ENCODE measurements around the gene SYF2. TPM values are rescaled to one million over a fixed set of nuclear protein-coding genes. Genes with fewer than 3 reads are reported as not detected.

SYF2 gene
- polyA plus RNA-seq, 3 donors, result 32.0 to 52.9 (median 45.1) TPM

- no peak overlapping the region for H3K27ac ChIP-seq (ENCODE audit: low read depth in 1 of 2, low read length in 2 of 2)
- intact Hi-C loops (cut with micrococcal nuclease), result no loop called here
- H3K36me3 Mint-ChIP-seq, result no peaks in the 10 kb centered on the region
- no peak overlapping the region for H3K9ac ChIP-seq (ENCODE audit: insufficient read depth, low read length, poor library complexity, severe bottlenecking)
- H3K9me3 ChIP-seq (replicated peaks in 1 of 2; ENCODE audit: control insufficient read depth in 1 of 2, insufficient read depth in 1 of 2, low read length in 2 of 2), result no peaks in the 10 kb centered on the region
- peaks cover 0 to 2% (median 0%) of the 10 kb centered on the region in 7 donors for H3K9me3 Mint-ChIP-seq
- H3K4me1 ChIP-seq (ENCODE audit: control insufficient read depth in 1 of 2, insufficient read depth in 2 of 2, low read length in 2 of 2), result no peaks in the 10 kb centered on the region
- no peak overlapping the region for H3K4me3 ChIP-seq (replicated peaks in 1 of 3; ENCODE audit: low read depth in 2 of 3, low read length in 3 of 3)
- H3K27me3 ChIP-seq (ENCODE audit: control insufficient read depth in 2 of 2, insufficient read depth in 2 of 2, low read length in 2 of 2), result no peaks in the 10 kb centered on the region
- no peaks in the 10 kb centered on the region for H4K20me1 ChIP-seq (ENCODE audit: insufficient read depth, low read length)
- no peak overlapping the region for H3K4me2 ChIP-seq (replicated peaks; ENCODE audit: extremely low read depth, low read length, poor library complexity, severe bottlenecking)
- no peak overlapping the region for H3K4me3 Mint-ChIP-seq
- no peak for TF ChIP-seq CTCF (IDR thresholded peaks at IDR 0.05)
- H3K4me1 Mint-ChIP-seq, result peaks cover 1% of the 10 kb centered on the region
- no peak for DNase-seq
- no peaks in the 10 kb centered on the region for H3K79me2 ChIP-seq (ENCODE audit: insufficient read depth, low read length)
- H3K27ac Mint-ChIP-seq, result no peak overlapping the region
- H3K36me3 ChIP-seq (replicated peaks in 1 of 2; ENCODE audit: control insufficient read depth in 1 of 2, insufficient read depth in 2 of 2, low read length in 2 of 2), result no peaks in the 10 kb centered on the region
- 96% methylated on average over 19 of the region's 21 CpGs for WGBS (ENCODE audit: insufficient coverage)
- no peak overlapping the region for H2AFZ ChIP-seq (ENCODE audit: insufficient read depth, low read depth, low read length, poor library complexity, severe bottlenecking)
- H3K27me3 Mint-ChIP-seq (ENCODE audit: low read depth in 3 of 3), result peaks cover 3 to 10% (median 6%) of the 10 kb centered on the region in 3 donors
Measured at GRCh38 chr1:25183126-25183980, 48.9 kb downstream of the SYF2 start.

- Mint-ChIP-seq H3K9me3 (peaks cover 0 to 7% (median 4%) of the 10 kb centered on the region in 7 donors), H3K27ac (no peak overlapping the region), H3K4me3 (no peak overlapping the region), H3K36me3 (no peaks in the 10 kb centered on the region), H3K4me1 (peaks cover 1% of the 10 kb centered on the region), H3K27me3 (ENCODE audit: low read depth in 3 of 3) (peaks cover 3 to 10% (median 6%) of the 10 kb centered on the region in 3 donors)
- H3K9ac ChIP-seq (ENCODE audit: insufficient read depth, low read length, poor library complexity, severe bottlenecking), result no peak overlapping the region
- H3K36me3 ChIP-seq (replicated peaks in 1 of 2; ENCODE audit: control insufficient read depth in 1 of 2, insufficient read depth in 2 of 2, low read length in 2 of 2), result no peaks in the 10 kb centered on the region
- H3K79me2 ChIP-seq (ENCODE audit: insufficient read depth, low read length), result no peaks in the 10 kb centered on the region
- no peaks in the 10 kb centered on the region for H4K20me1 ChIP-seq (ENCODE audit: insufficient read depth, low read length)
- no peak for TF ChIP-seq CTCF (IDR thresholded peaks at IDR 0.05)
- H3K4me2 ChIP-seq (replicated peaks; ENCODE audit: extremely low read depth, low read length, poor library complexity, severe bottlenecking), result no peak overlapping the region
- no peak overlapping the region for H3K27ac ChIP-seq (ENCODE audit: low read depth in 1 of 2, low read length in 2 of 2)
- peaks cover under 1 to 6% of the 10 kb centered on the region in 2 donors for H3K9me3 ChIP-seq (replicated peaks in 1 of 2; ENCODE audit: control insufficient read depth in 1 of 2, insufficient read depth in 1 of 2, low read length in 2 of 2)
- no peak overlapping the region for H3K4me3 ChIP-seq (replicated peaks in 1 of 3; ENCODE audit: low read depth in 2 of 3, low read length in 3 of 3)
- intact Hi-C loops (cut with micrococcal nuclease), result no loop called here
- 100% methylated on average over 1 of the region's 14 CpGs for WGBS (ENCODE audit: insufficient coverage)
- no peak overlapping the region for H2AFZ ChIP-seq (ENCODE audit: insufficient read depth, low read depth, low read length, poor library complexity, severe bottlenecking)
- H3K4me1 ChIP-seq (ENCODE audit: control insufficient read depth in 1 of 2, insufficient read depth in 2 of 2, low read length in 2 of 2), result no peaks in the 10 kb centered on the region
- no peak for DNase-seq
- H3K27me3 ChIP-seq (ENCODE audit: control insufficient read depth in 2 of 2, insufficient read depth in 2 of 2, low read length in 2 of 2), result no peaks in the 10 kb centered on the region
Measured at GRCh38 chr1:25182629-25183028, 49.7 kb downstream of the SYF2 start.
